ENCODE results near the gene SPDYE8.
A peak's percentile ranks its signal among the peaks of the same experiment; 100 is the strongest.
"Not testable (repeated sequence)": the region's sequence is repeated elsewhere in the genome, so short reads cannot be mapped to it uniquely, and the experiment has no call there.

SPDYE8 gene

GRCh38 chr7:73029666-73030065 lies at the start of gene SPDYE8:
SPDYE8 (minus strand) TSS chr7:73029766; CDS start chr7:73027966, 1,800 bp downstream.
- not testable (repeated sequence) for DNase-seq (ENCODE audit: low read depth)

- not testable (repeated sequence) for DNase-seq (ENCODE audit: low read depth)
Measured at GRCh38 chr7:73057811-73058210, 28.2 kb upstream of the SPDYE8 start, which contains the start of gene SPDYE11. SPDYE11 (minus strand) TSS chr7:73057911; CDS start chr7:73056111, 1,800 bp downstream.

- not testable (repeated sequence) for DNase-seq (ENCODE audit: low read depth)
Measured at GRCh38 chr7:73006491-73006890, 23.1 kb downstream of the SPDYE8 start.

GRCh38 chr7:73005693-73006447 lies 23.7 kb downstream of the SPDYE8 start:
- DNase-seq (ENCODE audit: low read depth), result peak; percentile 86

GRCh38 chr7:73005356-73005692 lies 24.2 kb downstream of the SPDYE8 start:
- peak; percentile 63 for DNase-seq (ENCODE audit: low read depth)

GRCh38 chr7:72997887-72998468 lies 31.6 kb downstream of the SPDYE8 start:
- DNase-seq (ENCODE audit: low read depth), result not testable (repeated sequence)

GRCh38 chr7:72997447-72997846 lies 32.1 kb downstream of the SPDYE8 start:
- not testable (repeated sequence) for DNase-seq (ENCODE audit: low read depth)

GRCh38 chr7:72995484-72995883 lies 34.1 kb downstream of the SPDYE8 start:
- not testable (repeated sequence) for DNase-seq (ENCODE audit: low read depth)

- not testable (repeated sequence) for DNase-seq (ENCODE audit: low read depth)
Measured at GRCh38 chr7:72990146-72990913, 39.2 kb downstream of the SPDYE8 start.

- not testable (repeated sequence) for DNase-seq (ENCODE audit: low read depth)
Measured at GRCh38 chr7:72982084-72982483, 47.5 kb downstream of the SPDYE8 start.

- DNase-seq (ENCODE audit: low read depth), result not testable (repeated sequence)
Measured at GRCh38 chr7:72980382-72980781, 49.2 kb downstream of the SPDYE8 start.

GRCh38 chr7:72976434-72976833 lies 53.1 kb downstream of the SPDYE8 start:
- not testable (repeated sequence) for DNase-seq (ENCODE audit: low read depth)

GRCh38 chr7:72975656-72976286 lies 53.8 kb downstream of the SPDYE8 start:
- DNase-seq (ENCODE audit: low read depth), result not testable (repeated sequence)

GRCh38 chr7:72974781-72975180 lies 54.8 kb downstream of the SPDYE8 start:
- not testable (repeated sequence) for DNase-seq (ENCODE audit: low read depth)

GRCh38 chr7:72971505-72971904 lies 58.1 kb downstream of the SPDYE8 start:
- DNase-seq (ENCODE audit: low read depth), result not testable (repeated sequence)
